Astrocyte (in vitro differentiated cells and primary cell): Measurements from ENCODE around the gene SLC8B1. TPM values are rescaled to one million over a fixed set of nuclear protein-coding genes. Genes with fewer than 3 reads are reported as not detected.

Experiments used
- DNase-seq: peaks from one replicate; pipeline ENCODE4 v3.0.0-alpha.2; 2010; ENCODE audit warnings: low read depth
- FAIRE-seq: peaks from 2 replicates; lab custom pipeline; 2011; peaks lifted over from hg19 to GRCh38; lab: Jason Lieb, UNC
- H2AFZ ChIP-seq: 2 replicates; pipeline ENCODE4 v1.6.0; 2012; ENCODE audit warnings: low read depth, low read length, inconsistent platforms
- H3K27ac ChIP-seq: 2 replicates; pipeline ENCODE4 v1.5.1; 2011; ENCODE audit warnings: low read depth, low read length, inconsistent platforms
- H3K27me3 ChIP-seq: 2 replicates; pipeline ENCODE4 v1.6.0; 2011; ENCODE audit warnings: low read length, inconsistent platforms; ENCODE audit not compliant: insufficient read depth
- H3K36me3 ChIP-seq: 2 replicates; pipeline ENCODE4 v1.5.1; 2011; ENCODE audit warnings: low read length, inconsistent platforms; ENCODE audit not compliant: insufficient read depth
- H3K4me1 ChIP-seq: 2 replicates; pipeline ENCODE4 v1.5.1; 2011; ENCODE audit warnings: low read length, inconsistent platforms; ENCODE audit not compliant: insufficient read depth
- H3K4me2 ChIP-seq: 2 replicates; pipeline ENCODE4 v1.6.0; 2012; ENCODE audit warnings: low read length, inconsistent platforms
- H3K4me3 ChIP-seq: 2 replicates; pipeline ENCODE4 v1.5.1; 2011; ENCODE audit warnings: low read depth, mild to moderate bottlenecking, low read length, inconsistent platforms; ENCODE audit not compliant: insufficient read depth
- H3K79me2 ChIP-seq: 2 replicates; pipeline ENCODE4 v1.6.0; 2012; ENCODE audit warnings: mild to moderate bottlenecking, low read length, inconsistent platforms; ENCODE audit not compliant: insufficient read depth
- H3K9ac ChIP-seq: 2 replicates; pipeline ENCODE4 v1.6.0; 2012; ENCODE audit warnings: mild to moderate bottlenecking, low read length, inconsistent platforms
- H3K9me3 ChIP-seq: 2 replicates; pipeline ENCODE4 v1.5.1; 2012; ENCODE audit warnings: low read depth, mild to moderate bottlenecking, low read length, inconsistent platforms; ENCODE audit not compliant: insufficient read depth
- H4K20me1 ChIP-seq: 2 replicates; pipeline ENCODE4 v1.6.0; 2012; ENCODE audit warnings: low read length, inconsistent platforms; ENCODE audit not compliant: insufficient read depth
- H3K27ac Mint-ChIP-seq: one replicate; pipeline ENCODE4 v1.8.0; 2021; ENCODE audit warnings: mild to moderate bottlenecking, mixed read lengths; ENCODE audit not compliant: unreplicated experiment
- H3K27me3 Mint-ChIP-seq: one replicate; pipeline ENCODE4 v1.8.0; 2021; ENCODE audit warnings: low read depth, mixed read lengths; ENCODE audit not compliant: unreplicated experiment
- H3K36me3 Mint-ChIP-seq: one replicate; pipeline ENCODE4 v1.8.0; 2021; ENCODE audit warnings: low read depth, mixed read lengths; ENCODE audit not compliant: unreplicated experiment
- H3K4me1 Mint-ChIP-seq: one replicate; pipeline ENCODE4 v1.8.0; 2021; ENCODE audit warnings: low read depth, mixed read lengths; ENCODE audit not compliant: unreplicated experiment
- H3K4me3 Mint-ChIP-seq: one replicate; pipeline ENCODE4 v1.8.0; 2021; ENCODE audit warnings: mild to moderate bottlenecking, moderate library complexity, mixed read lengths; ENCODE audit not compliant: unreplicated experiment
- H3K9me3 Mint-ChIP-seq: one replicate; pipeline ENCODE4 v1.8.0; 2021; ENCODE audit warnings: mild to moderate bottlenecking, mixed read lengths; ENCODE audit not compliant: unreplicated experiment
- CTCF ChIP-seq: IDR thresholded peaks from 2 replicates; pipeline ENCODE4 v1.5.1; 2011; ENCODE audit warnings: low read depth, mild to moderate bottlenecking, inconsistent platforms, low read length, moderate library complexity; ENCODE audit not compliant: insufficient read depth
- EZH2 ChIP-seq: IDR thresholded peaks from 2 replicates; pipeline ENCODE4 v1.6.1; 2012; ENCODE audit warnings: mild to moderate bottlenecking, low read length, inconsistent platforms; ENCODE audit not compliant: insufficient read depth
- total RNA-seq: library from RNA; stranded (reverse); gene quantifications from 2 replicates; pipeline ENCODE4 v1.2.1, GENCODE V29; 2021

Gene SLC8B1
- total RNA-seq, 1 donor from 2014 or later = 8.6 TPM

GRCh38 chr12:113378291-113378690 lies 43.4 kb upstream of the SLC8B1 start:
- H3K4me1 ChIP-seq = no peaks in the 10 kb centered on the region
- no peaks in the 10 kb centered on the region for H3K27me3 Mint-ChIP-seq
- no peaks in the 10 kb centered on the region for H3K27me3 ChIP-seq
- H3K9ac ChIP-seq = no peak overlapping the region
- H3K9me3 Mint-ChIP-seq = peaks cover 2% of the 10 kb centered on the region
- H3K27ac ChIP-seq = no peak overlapping the region
- no peak overlapping the region for H3K4me2 ChIP-seq
- DNase-seq = no peak
- peaks cover 4% of the 10 kb centered on the region for H4K20me1 ChIP-seq
- no peak overlapping the region for H3K4me3 Mint-ChIP-seq
- no peak overlapping the region for H3K27ac Mint-ChIP-seq
- H3K36me3 ChIP-seq = peaks cover 2% of the 10 kb centered on the region
- no peaks in the 10 kb centered on the region for H3K4me1 Mint-ChIP-seq
- TF ChIP-seq EZH2 = no peak
- TF ChIP-seq CTCF = no peak
- no peak overlapping the region for H2AFZ ChIP-seq
- no peaks in the 10 kb centered on the region for H3K9me3 ChIP-seq
- H3K79me2 ChIP-seq = no peaks in the 10 kb centered on the region
- no peak overlapping the region for H3K4me3 ChIP-seq
- no peak for FAIRE-seq
- H3K36me3 Mint-ChIP-seq = peaks cover 19% of the 10 kb centered on the region

- no peaks in the 10 kb centered on the region for H3K27me3 Mint-ChIP-seq
Measured at GRCh38 chr12:113374823-113375428, 40.0 kb upstream of the SLC8B1 start.

More at GRCh38 chr12:113374823-113375428, 40.0 kb upstream of the SLC8B1 start:
- H2AFZ ChIP-seq = no peak overlapping the region
- H3K79me2 ChIP-seq = no peaks in the 10 kb centered on the region
- H3K4me2 ChIP-seq = no peak overlapping the region
- Mint-ChIP-seq H3K36me3 (peaks cover 20% of the 10 kb centered on the region), H3K4me3 (no peak overlapping the region), H3K27ac (no peak overlapping the region), H3K4me1 (no peaks in the 10 kb centered on the region), H3K9me3 (peaks cover 2% of the 10 kb centered on the region)
- no peaks in the 10 kb centered on the region for H3K36me3 ChIP-seq
- no peaks in the 10 kb centered on the region for H3K4me1 ChIP-seq
- no peak overlapping the region for H3K27ac ChIP-seq
- H3K27me3 ChIP-seq = no peaks in the 10 kb centered on the region
- DNase-seq (no peak), FAIRE-seq (no peak)
- H3K4me3 ChIP-seq = no peak overlapping the region
- no peaks in the 10 kb centered on the region for H3K9me3 ChIP-seq
- TF ChIP-seq EZH2 = no peak
- TF ChIP-seq CTCF = no peak
- H3K9ac ChIP-seq = no peak overlapping the region
- peaks cover 16% of the 10 kb centered on the region for H4K20me1 ChIP-seq
